Mammary epithelial cell (primary cell): ENCODE results near the gene AXIN1.

Experiments
- CTCF ChIP-seq, 2 donors: IDR thresholded peaks in 1 of 2; conservative IDR thresholded peaks in 1 of 2; 2 replicates each; pipeline ENCODE4 v1.5.1; 2011 to 2012; ENCODE audit warnings: inconsistent platforms in 2 of 2, low read length in 2 of 2, mild to moderate bottlenecking in 2 of 2, control low read depth in 1 of 2, low read depth in 1 of 2; ENCODE audit not compliant: insufficient read depth in 1 of 2; ENCODE audit errors: extremely low read depth in 1 of 2
- EZH2 ChIP-seq: IDR thresholded peaks from 2 replicates; pipeline ENCODE4 v1.6.1; 2012; ENCODE audit warnings: low read length, inconsistent platforms, borderline replicate concordance

- TF ChIP-seq CTCF (conservative IDR thresholded peaks at IDR 0.05 in 1 of 2, IDR thresholded peaks at IDR 0.05 in 1 of 2; ENCODE audit: extremely low read depth in 1 of 2, insufficient read depth in 1 of 2, low read depth in 1 of 2, low read length in 2 of 2) (no peak), EZH2 (no peak)
Observed at GRCh38 chr16:337975-338575, 14.4 kb downstream of the AXIN1 start.
